GM10847 (cell line): ENCODE measurements around the gene CACNA2D3.

Experiments
- POLR2A ChIP-seq: IDR thresholded peaks from 2 replicates; pipeline ENCODE4 v1.6.1; 2011; ENCODE audit not compliant: insufficient read length; ENCODE audit errors: extremely low read depth

Gene CACNA2D3

GRCh38 chr3:54696313-54696712 is 574.0 kb downstream of the CACNA2D3 start:
- TF ChIP-seq POLR2A = no peak

GRCh38 chr3:54698054-54698453 is 575.7 kb downstream of the CACNA2D3 start:
- no peak for TF ChIP-seq POLR2A

GRCh38 chr3:54703923-54704322 is 581.6 kb downstream of the CACNA2D3 start:
- no peak for TF ChIP-seq POLR2A

DNA sequence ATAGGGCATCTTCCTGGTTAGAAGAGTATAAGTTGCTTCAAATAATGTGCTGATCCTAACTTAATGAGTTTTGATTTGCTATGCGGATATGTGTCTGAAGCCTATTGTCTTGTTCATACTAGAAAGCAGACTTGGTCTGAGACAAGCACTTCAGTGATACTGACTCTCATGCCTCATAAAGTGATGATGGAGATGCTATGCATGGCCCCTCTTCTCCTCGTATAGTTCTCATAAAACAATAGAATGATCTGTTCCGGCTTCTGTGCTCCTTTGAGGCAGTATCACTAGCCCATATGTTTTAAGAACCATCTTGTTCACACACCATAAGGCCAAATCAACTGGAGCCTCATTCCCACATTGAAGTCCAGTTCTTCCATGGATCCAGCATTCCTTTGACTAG is 583.4 kb downstream of the CACNA2D3 start:
- TF ChIP-seq POLR2A = no peak

- no peak for TF ChIP-seq POLR2A
These were observed 584.4 kb downstream of the CACNA2D3 start for GRCh38 chr3:54706738-54707137.

DNA sequence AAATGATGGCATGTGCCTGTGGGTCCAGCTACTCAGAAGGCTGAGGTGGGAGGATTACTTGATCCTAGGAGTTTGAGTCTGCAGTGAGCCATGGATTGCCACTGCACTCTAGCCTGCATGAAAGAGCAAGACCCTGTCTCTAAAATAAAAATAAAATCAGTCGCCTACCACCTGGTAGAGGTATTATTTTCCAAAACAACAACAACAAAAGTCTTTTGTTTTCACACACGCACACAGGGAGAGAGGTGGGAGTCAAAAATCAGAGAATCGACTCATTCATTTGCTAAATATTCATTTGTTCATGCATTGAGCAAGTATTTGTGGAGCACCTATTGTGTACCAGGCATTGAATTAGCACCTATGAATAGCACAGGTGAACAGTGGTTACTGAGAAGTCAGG is 587.4 kb downstream of the CACNA2D3 start:
- no peak for TF ChIP-seq POLR2A

DNA sequence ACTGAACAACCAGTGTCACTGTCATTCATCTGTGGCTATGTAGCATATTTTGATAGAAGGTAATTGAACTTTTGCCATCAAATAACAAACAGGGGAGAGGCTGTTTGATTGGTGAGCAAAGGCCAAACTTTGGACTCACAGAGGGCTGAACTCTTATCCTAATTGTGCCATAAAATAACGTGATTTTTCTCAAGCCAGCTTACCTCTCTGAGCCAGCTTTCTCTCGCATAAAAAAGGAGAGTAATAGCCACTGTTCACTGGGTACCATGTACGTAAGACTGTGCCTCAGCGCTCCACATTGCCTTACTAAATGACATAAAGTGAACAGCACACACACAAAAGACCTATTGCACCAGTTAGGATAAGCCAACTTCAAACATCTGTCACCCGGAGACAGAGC is 588.6 kb downstream of the CACNA2D3 start:
- no peak for TF ChIP-seq POLR2A

DNA sequence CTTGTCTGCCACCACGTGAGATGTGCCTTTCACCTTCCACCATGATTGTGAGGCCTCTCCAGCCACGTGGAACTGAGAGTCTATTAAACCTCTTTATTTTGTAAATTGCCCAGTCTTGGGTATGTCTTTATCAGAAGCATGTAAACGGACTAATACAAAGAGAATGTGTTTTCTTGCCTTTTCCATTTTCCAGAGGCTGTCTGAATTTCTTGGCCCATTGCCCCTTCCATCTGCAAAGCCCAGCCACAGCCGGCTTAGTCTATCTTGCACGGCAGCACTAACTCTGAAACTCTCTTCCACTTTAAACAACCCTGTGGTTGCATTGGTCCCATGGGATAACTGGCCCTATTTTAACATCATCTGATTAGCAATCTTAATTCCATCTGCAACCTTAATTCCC is 590.2 kb downstream of the CACNA2D3 start:
- no peak for TF ChIP-seq POLR2A

GRCh38 chr3:54713031-54713430 is 590.7 kb downstream of the CACNA2D3 start:
- TF ChIP-seq POLR2A = no peak

DNA sequence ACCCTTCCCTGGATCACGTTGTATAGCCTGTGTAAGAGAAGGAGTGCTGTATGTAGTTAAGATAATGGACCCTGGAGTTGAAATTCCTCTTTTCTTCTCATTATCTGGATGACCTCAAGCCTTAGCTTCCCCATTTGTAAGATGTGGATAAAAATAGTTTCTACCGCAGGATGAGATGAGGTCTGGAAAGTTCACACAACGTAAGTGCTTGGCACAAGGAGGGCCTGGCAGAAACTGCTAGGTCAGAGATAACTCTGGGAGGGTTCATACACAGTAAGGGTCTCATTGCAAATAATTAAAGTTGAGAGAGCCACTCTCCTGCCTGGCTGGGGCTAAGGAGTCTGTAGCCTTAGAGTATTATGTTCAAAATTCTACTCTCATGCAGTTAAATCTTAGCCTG is 591.1 kb downstream of the CACNA2D3 start:
- TF ChIP-seq POLR2A = no peak

DNA sequence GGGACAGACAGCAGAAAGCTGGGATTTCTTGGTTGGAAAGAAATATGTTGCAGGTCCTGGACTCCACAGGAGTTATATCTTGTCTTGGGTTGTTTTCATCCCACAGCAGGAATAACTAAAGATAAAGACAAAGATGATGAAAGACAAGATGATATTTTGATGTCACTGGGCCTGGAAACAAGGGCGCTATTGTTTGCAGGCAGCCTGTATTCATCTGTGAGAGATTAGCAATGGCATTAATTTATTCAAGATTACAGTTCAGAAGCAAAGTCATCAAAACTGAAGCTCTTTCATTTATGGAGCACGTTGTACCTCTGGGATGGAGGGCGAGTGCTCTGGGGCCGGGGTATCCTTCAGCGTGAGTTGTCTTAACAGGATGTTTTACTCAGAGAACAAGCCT is 591.7 kb downstream of the CACNA2D3 start:
- no peak for TF ChIP-seq POLR2A

- no peak for TF ChIP-seq POLR2A
These were observed 595.2 kb downstream of the CACNA2D3 start for GRCh38 chr3:54717506-54717905.

DNA sequence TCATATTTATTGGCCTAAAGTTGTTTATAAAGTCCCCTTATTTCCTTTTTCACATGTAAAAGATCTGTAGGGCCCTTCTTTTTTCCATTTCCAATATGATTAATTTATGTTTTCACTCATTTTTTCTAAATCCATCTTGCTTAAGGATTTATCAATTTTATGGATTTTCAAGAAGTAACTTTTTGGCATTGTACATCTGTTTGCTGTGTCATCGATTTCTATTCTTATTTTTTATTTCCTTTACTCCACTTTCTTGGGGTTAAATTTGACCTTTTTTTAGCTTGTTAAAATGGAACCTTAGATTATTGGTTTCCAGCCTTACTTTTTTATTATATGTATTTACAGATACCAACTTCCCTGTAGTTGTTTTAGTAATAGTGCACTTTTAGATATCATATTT is 597.6 kb downstream of the CACNA2D3 start:
- no peak for TF ChIP-seq POLR2A

DNA sequence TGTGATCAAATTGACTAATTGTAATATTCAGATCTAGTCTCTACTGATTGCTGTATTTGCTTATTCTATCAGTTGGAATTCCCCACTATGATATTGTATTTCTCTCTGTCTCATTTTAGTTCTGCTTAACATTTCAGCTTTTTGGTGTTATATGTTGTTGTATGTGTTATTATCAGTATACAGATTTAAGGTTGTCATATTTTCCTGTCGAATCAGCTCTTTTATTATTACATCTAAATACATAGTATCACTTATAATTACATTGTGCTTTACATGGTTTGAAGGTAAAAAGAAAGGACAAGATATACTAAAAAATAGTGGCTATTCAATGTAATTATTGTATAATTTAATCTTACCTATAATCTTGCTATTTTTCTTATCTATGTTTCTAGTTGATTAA is 598.3 kb downstream of the CACNA2D3 start:
- no peak for TF ChIP-seq POLR2A

GRCh38 chr3:54731732-54732445 is 609.5 kb downstream of the CACNA2D3 start:
- TF ChIP-seq POLR2A = no peak

GRCh38 chr3:54733106-54734006 is 611.0 kb downstream of the CACNA2D3 start:
- no peak for TF ChIP-seq POLR2A

DNA sequence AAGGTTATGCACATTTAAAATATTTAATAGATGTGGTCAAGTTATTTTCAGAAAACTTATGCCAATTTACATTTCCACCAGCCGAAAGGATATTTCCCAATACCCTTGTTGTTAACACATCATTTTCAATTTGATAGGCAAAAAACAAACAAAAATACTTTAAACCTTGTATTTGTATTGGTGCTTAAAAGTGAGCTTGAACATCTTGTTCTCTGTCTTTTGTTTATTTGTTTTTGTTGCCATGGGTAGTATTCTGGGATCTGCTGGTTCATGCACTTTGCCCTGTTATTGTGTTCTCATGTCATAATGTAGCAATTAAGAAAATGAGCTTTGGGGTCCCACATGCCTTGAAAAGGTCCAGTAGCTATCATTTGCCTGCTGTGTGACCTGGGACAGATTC is 614.1 kb downstream of the CACNA2D3 start:
- TF ChIP-seq POLR2A = no peak

DNA sequence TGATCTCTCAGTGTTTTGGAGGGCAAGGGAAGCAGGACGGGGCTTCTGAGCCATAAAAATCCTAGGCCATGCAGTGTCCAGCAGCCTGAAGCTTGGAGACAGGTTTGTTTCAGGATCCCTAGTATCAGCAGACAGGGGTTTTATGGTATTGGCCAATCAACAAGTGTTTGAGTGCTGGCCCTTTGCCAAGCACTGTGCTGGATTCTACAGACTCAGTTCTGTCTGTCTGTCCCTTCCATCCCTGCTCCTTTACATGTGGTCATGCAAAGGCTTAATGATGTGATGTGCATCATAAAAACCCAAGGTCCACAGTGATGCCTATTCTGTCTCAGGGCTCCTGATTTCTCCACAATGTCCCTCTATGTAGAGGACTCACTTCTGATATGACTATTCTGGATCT is 621.4 kb downstream of the CACNA2D3 start:
- no peak for TF ChIP-seq POLR2A
